Astrocyte of the cerebellum (primary cell): ENCODE data around the gene NEDD4.
"Not testable (repeated sequence)": the region's sequence is repeated elsewhere in the genome, so short reads cannot be mapped to it uniquely, and the experiment has no call there.

ENCODE experiments used
- DNase-seq: peaks from one replicate; pipeline ENCODE4 v3.0.0-alpha.2; 2011; ENCODE audit warnings: low read depth
- H3K4me3 ChIP-seq: 2 replicates; pipeline ENCODE4 v1.5.1; 2011; ENCODE audit warnings: mild to moderate bottlenecking, low read depth, low read length, moderate library complexity
- CTCF ChIP-seq: IDR thresholded peaks from 2 replicates; pipeline ENCODE4 v1.5.1; 2012; ENCODE audit warnings: low read length, low read depth, moderate library complexity, mild to moderate bottlenecking; ENCODE audit errors: missing control alignments
- in situ Hi-C: cut with HindIII; loops from 2 replicates; pipeline ENCODE4 v1.10.0; 2017; ENCODE audit warnings: low sequenced_read_pairs

The NEDD4 gene

DNA sequence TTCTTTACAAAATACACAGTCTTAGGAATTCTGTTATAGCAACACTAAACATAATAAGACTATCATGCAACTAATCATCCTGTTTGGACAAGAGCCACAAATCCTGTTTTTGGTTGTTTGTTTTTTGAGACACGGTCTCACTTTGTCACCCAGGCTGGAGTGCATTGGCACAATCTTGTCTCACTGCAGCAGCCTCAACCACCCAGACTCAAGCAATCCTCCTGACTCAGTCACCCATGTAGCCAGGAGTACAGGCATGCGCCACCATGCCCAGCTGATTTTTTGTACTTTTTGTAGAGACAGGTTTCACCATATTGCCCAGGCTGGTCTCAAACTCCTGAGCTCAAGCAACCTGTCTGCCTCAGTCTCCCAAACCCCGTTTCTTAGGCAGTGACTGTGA, 28.3 kb downstream of the NEDD4 start:
- no peak for TF ChIP-seq CTCF
- DNase-seq: no peak
- no peak overlapping the region for H3K4me3 ChIP-seq
- in situ Hi-C loops: no loop called here

DNA sequence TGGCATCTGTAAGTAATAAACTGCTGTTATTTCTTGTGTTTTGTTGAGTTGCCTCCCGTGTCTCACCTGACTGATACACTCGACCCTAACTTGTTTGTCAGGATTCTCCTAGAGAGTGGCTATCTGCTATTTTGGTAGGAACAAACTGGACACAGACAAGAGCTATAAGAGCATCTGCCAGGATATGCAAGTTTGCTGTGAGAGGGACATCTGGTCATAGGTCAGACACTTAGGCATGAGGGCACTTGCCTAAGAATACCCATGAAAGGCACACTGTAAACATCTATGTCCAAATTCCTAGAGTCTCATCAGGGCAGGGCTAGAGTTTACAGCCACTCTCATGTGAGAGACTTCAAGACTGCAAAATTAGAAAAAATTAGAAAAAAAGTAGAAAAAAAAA, 32.5 kb downstream of the NEDD4 start:
- in situ Hi-C loops: no loop called here
- DNase-seq: no peak
- H3K4me3 ChIP-seq: no peak overlapping the region
- TF ChIP-seq CTCF: no peak

- in situ Hi-C loops: no loop called here
- no peak for DNase-seq
- TF ChIP-seq CTCF: no peak
- no peak overlapping the region for H3K4me3 ChIP-seq
Measured at GRCh38 chr15:55959744-55960447, 33.5 kb downstream of the NEDD4 start.

DNA sequence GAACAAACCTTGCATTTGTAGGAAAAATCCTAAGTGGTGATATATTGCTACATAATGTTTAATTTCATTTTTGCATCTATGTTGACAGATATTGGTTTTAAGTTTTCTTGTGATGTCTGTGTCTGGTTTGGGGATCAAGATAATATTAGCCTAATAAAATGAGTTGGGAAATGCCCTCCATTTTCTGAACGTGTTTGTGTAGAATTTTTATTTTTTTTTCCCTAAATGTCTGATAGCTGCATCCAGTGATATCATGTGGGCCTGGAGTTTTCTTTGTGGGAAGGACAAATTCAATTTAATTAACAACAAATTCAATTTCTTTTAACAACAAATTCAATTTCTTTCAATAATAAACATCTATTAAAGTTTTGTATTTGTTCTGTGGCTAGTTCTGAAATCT, 35.1 kb downstream of the NEDD4 start:
- in situ Hi-C loops: no loop called here
- no peak for DNase-seq
- TF ChIP-seq CTCF: no peak
- no peak overlapping the region for H3K4me3 ChIP-seq

DNA sequence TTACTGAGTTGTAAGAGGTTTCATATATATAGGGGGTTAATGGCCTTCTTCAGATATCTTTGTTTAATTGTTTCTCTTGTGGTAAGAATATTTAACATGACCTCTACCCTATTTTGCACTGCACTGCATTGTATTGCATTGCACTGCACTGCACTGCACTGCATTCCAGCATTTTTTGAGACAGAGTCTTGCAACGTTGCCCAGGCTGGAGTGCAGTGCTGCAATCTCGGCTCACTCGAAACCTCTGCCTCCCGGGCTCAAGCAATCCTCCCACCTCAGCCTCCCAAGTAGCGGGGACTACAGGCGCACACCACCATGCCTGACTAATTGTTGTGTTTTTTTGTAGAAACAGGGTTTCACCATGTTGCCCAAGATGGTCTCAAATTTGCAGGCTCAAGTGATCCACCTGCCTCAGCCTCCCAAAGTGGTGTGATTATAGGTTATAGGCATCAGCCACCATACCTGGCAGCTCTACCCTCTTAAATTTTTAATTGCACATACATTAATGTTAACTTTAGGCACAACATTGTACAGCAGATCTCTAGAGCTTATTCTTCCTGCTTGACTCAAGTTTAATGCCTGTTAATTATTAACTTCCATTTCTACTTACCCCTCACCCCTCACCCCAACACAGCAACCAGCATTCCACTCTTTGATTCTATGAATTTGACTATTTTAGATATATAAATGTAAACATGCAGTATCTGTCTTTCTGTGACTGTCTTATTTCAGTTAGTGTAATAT, 38.4 kb downstream of the NEDD4 start:
- in situ Hi-C loops: no loop called here
- no peak for TF ChIP-seq CTCF
- no peak for DNase-seq
- H3K4me3 ChIP-seq: no peak overlapping the region

GRCh38 chr15:55952501-55953274, 40.7 kb downstream of the NEDD4 start:
- in situ Hi-C loops, DNase-seq, H3K4me3 ChIP-seq: not testable (repeated sequence)

DNA sequence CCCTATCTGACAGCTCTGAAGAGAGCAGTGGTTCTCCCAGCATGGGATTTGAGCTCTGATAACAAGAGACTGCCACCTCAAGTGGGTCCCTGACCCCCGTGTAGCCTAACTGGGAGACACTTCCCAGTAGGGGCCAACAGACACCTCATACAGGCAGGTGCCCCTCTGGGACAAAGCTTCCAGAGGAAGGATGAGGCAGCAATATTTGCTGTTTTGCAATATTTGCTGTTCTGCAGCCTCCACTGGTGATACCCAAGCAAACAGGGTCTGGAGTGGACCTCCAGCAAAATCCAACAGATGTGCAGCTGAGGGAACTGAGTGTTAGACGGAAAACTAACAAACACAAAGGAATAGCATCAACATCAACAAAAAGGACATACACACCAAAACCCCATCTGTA, 48.8 kb downstream of the NEDD4 start:
- H3K4me3 ChIP-seq, in situ Hi-C loops, DNase-seq: not testable (repeated sequence)
